Stimulated activated naive CD8-positive, alpha-beta T cell treated with anti-CD3 and anti-CD28 coated beads, Interleukin-15, amount 100 ng/mL, for 72 hours (primary cell): ENCODE results near the gene MIS12.
A peak's percentile ranks its signal among the peaks of the same experiment; 100 is the strongest.

Source experiments
- ATAC-seq: fragments of 150-1000 bp; cut with Tn5 transposase; 2 replicates; pipeline ENCODE4 v1.10.0; 2021; ENCODE audit warnings: mild to moderate bottlenecking, moderate library complexity
- DNase-seq, 2 donors: peaks; one replicate each; pipeline ENCODE4 v3.0.0; 2021 to 2022
- H3K27ac Mint-ChIP-seq, 2 donors: one replicate each; pipeline ENCODE4 v1.8.0; 2022; ENCODE audit warnings: mild to moderate bottlenecking in 2 of 2, mixed read lengths in 2 of 2, moderate library complexity in 2 of 2
- H3K27me3 Mint-ChIP-seq: one replicate; pipeline ENCODE4 v1.8.0; 2022; ENCODE audit warnings: mixed read lengths
- H3K4me1 Mint-ChIP-seq: one replicate; pipeline ENCODE4 v1.8.0; 2022; ENCODE audit warnings: mild to moderate bottlenecking, mixed read lengths
- H3K4me3 Mint-ChIP-seq, 2 donors: one replicate each; pipeline ENCODE4 v1.8.0; 2022; ENCODE audit warnings: mild to moderate bottlenecking in 2 of 2, mixed read lengths in 2 of 2, moderate library complexity in 1 of 2
- H3K9me3 Mint-ChIP-seq, 2 donors: one replicate each; pipeline ENCODE4 v1.8.0; 2022; ENCODE audit warnings: mixed read lengths in 2 of 2

The MIS12 gene

GRCh38 chr17:5514976-5515375 is 28.6 kb downstream of the MIS12 start:
- Mint-ChIP-seq H3K27me3 (no peaks in the 10 kb centered on the region), H3K4me1 (peaks cover 37% of the 10 kb centered on the region), H3K4me3 (peak overlapping the region in 1 of 2 donors; percentile 36), H3K9me3 (peaks cover 5 to 10% of the 10 kb centered on the region in 2 donors), H3K27ac (no peak overlapping the region)
- no peak for DNase-seq
- ATAC-seq: no peak

- DNase-seq (no peak), ATAC-seq (no peak)
- Mint-ChIP-seq H3K9me3 (peaks cover 5 to 10% of the 10 kb centered on the region in 2 donors), H3K4me3 (no peak overlapping the region), H3K27ac (peak overlapping the region in 1 of 2 donors; percentile 23), H3K27me3 (no peaks in the 10 kb centered on the region), H3K4me1 (peaks cover 37% of the 10 kb centered on the region)
Observed at GRCh38 chr17:5516060-5516792, 29.9 kb downstream of the MIS12 start.

DNA sequence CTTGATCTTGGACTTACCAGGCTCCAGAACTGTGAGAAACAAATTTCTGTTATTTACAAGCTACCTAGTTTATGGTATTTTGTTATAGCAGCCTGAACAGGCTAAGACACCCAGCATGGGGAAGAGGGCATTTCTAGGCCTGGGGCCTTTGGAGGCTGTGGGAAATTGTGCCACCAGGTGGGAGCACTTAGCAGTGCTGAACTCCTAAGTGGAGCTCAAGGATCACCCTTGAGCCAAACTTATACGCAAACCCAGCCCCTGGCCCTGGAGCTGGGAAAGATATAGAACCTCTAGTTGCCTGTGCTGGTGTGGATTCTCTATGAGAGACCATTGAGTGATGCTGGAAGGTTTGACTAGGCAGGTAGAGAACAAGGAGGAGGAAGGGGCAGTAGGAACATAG is 36.1 kb downstream of the MIS12 start:
- peak overlapping the region in 1 of 2 donors; percentile 71 for H3K27ac Mint-ChIP-seq
- no peaks in the 10 kb centered on the region for H3K9me3 Mint-ChIP-seq
- H3K27me3 Mint-ChIP-seq: no peaks in the 10 kb centered on the region
- no peak overlapping the region for H3K4me3 Mint-ChIP-seq
- DNase-seq (no peak), ATAC-seq (no peak)
- peaks cover 15% of the 10 kb centered on the region for H3K4me1 Mint-ChIP-seq

- ATAC-seq (no peak), DNase-seq (no peak)
- no peak overlapping the region for H3K4me3 Mint-ChIP-seq
- peaks cover 18% of the 10 kb centered on the region for H3K4me1 Mint-ChIP-seq
- no peaks in the 10 kb centered on the region for H3K27me3 Mint-ChIP-seq
- H3K27ac Mint-ChIP-seq: peak overlapping the region in 1 of 2 donors; percentile 0
- no peaks in the 10 kb centered on the region for H3K9me3 Mint-ChIP-seq
Observed at GRCh38 chr17:5523249-5523648, 36.9 kb downstream of the MIS12 start.

DNA sequence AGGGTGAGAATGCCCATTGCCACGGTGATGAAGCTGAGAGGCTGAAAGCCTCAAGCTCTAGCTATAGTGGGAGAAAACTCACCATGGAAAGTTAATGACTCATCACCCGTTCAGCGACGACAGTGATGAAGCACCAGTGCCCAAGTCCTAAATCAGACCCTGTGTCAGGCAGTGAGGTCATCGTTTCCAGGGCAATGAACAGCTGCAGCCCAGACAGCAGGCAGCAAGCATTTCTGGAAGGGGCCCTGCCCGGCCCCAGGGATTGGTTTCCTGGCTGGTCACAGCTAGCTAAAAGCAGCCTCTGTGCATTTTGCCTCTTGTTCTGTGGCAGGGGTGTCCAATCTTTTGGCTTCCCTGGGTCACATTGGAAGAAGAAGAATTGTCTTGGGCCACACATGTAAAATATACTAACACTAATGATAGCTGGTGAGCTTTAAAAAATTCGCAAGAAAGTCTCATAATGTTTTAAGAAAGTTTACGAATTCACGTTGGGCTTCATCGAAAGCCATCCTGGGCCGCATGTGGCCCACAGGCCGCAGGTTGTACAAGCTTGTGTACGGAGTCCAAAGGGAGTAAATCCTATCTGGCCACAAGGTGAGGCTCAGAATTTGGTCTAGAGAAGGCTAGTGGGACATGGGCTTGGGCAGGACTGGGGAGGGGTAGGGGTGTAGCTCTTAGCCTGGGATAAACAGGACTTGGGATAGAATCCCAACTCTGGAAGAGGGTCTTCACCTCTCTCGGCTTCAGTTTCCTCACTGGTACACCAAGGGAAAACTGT is 40.6 kb downstream of the MIS12 start:
- ATAC-seq (peak; percentile 99), DNase-seq (peak; percentile 25 to 77)
- Mint-ChIP-seq H3K27me3 (no peaks in the 10 kb centered on the region), H3K4me1 (peaks cover 18% of the 10 kb centered on the region), H3K27ac (peak overlapping the region; percentile 71 to 75), H3K9me3 (no peaks in the 10 kb centered on the region), H3K4me3 (no peak overlapping the region)

- H3K9me3 Mint-ChIP-seq: no peaks in the 10 kb centered on the region
- H3K4me3 Mint-ChIP-seq: no peak overlapping the region
- H3K27ac Mint-ChIP-seq: peak overlapping the region in 1 of 2 donors; percentile 66
Observed at GRCh38 chr17:5527601-5528250, 41.4 kb downstream of the MIS12 start.

DNA sequence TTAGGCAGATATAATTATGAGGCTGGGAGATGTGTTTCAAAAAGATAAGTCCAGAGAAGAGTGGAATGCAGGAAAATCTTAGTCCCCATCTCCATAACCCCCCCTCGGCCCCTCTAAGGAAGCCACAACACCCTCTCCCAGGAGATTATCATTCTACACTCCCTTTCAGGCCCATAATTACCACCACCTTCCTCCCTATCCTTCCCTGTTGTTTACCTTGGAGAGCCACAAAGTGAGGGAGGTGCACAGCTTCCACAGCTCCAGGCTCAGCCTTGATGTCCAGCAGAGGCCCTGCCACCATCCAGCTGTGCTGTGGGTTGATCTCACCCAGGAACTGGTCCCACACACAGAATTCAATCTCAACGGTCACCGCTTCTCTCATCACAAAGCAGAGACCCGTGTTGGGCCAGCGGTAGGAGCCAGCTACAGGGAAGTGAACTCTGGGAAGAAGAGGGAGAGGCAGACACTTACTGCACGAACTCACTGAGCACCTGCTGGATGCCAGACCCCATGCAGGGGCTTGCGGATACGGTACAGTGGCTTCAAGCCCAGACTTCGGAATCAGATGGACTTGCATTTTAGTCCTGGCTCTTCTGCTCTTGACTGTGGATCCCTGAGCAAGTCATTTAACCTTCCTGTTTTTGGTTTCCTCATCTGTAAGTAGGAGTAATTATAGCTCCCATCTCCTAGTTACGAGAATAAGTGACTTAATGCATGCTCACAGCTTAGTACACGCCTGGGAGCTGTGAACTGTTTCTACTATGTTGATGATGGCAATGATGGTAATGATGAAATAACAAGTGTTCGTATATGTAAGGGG is 44.1 kb downstream of the MIS12 start:
- Mint-ChIP-seq H3K4me1 (peaks cover 18% of the 10 kb centered on the region), H3K4me3 (no peak overlapping the region), H3K9me3 (no peaks in the 10 kb centered on the region), H3K27ac (peak overlapping the region in 1 of 2 donors; percentile 64), H3K27me3 (no peaks in the 10 kb centered on the region)
- no peak for ATAC-seq
- no peak for DNase-seq

More at GRCh38 chr17:5527601-5528250, 41.4 kb downstream of the MIS12 start:
- H3K4me1 Mint-ChIP-seq: peaks cover 18% of the 10 kb centered on the region
- no peaks in the 10 kb centered on the region for H3K27me3 Mint-ChIP-seq
- DNase-seq (no peak), ATAC-seq (no peak)

GRCh38 chr17:5531085-5531418 is 44.7 kb downstream of the MIS12 start:
- Mint-ChIP-seq H3K4me1 (peaks cover 17% of the 10 kb centered on the region), H3K9me3 (no peaks in the 10 kb centered on the region), H3K4me3 (no peak overlapping the region), H3K27me3 (no peaks in the 10 kb centered on the region), H3K27ac (peak overlapping the region in 1 of 2 donors; percentile 64)
- DNase-seq: no peak
- ATAC-seq: no peak

- Mint-ChIP-seq H3K4me3 (no peak overlapping the region), H3K4me1 (peaks cover 1% of the 10 kb centered on the region), H3K9me3 (no peaks in the 10 kb centered on the region), H3K27ac (peak overlapping the region in 1 of 2 donors; percentile 88), H3K27me3 (no peaks in the 10 kb centered on the region)
- ATAC-seq (no peak), DNase-seq (no peak)
Observed at GRCh38 chr17:5532581-5532980, 46.2 kb downstream of the MIS12 start.

DNA sequence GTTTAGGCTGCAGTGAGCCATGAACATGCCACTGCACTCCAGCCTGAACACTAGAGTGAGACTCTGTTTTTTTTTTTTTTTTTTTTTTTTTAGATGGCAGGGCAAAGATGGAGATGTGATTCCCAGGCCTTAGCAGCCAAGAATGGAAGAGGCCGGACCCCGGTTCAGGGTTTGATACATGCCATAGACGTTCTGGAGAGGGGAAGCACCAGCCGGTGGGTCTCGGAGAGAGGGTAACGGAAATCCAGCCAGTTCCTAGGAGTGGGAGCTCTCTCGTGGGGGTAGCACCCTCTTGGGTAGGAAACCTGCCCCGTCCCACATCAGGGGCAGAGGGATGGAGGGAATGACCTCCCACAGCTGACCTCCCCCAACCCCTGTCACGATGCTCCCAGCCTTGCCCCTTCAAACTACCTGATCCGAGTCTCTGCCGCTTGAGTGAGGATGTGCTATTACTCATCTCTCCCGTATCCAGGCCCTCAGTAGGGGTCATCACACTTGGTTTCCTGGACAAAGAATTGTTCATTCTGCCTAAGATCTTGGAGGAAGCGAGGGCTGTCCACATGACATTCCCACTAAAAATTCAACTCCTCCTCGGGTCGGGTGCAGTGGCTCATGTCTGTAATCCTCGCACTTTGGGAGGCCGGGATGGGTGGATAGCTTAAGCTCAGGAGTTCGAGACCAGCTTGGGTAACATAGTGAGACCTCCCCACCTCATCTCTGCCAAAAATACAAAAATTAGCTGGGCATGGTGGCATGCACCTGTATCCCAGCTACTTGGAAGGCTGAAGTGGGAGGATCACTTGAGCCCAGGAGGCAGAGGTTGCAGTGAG is 47.3 kb downstream of the MIS12 start:
- Mint-ChIP-seq H3K9me3 (no peaks in the 10 kb centered on the region), H3K4me1 (no peaks in the 10 kb centered on the region), H3K4me3 (no peak overlapping the region), H3K27me3 (no peaks in the 10 kb centered on the region), H3K27ac (peak overlapping the region in 1 of 2 donors; percentile 93)
- ATAC-seq (no peak), DNase-seq (no peak)

DNA sequence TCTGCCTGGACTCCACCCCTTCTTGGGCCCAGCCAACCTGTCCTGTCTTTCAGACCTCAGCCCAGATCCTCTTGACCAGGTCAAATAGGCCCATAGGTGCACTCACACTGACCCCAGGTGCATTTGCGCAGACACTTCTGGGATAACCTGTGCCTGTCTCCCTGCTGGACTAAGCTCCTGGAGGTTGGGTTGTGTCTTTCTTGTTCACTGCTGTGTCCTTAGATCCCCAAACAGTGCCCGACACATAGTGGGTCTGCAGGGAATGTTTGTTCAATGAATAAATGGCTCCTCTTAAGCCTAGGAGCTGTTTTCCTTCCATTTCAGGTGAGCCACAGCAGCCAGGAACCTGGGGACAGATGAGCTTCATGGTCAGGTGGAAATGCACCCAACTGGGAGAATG is 49.1 kb downstream of the MIS12 start:
- no peak overlapping the region for H3K27ac Mint-ChIP-seq
- no peaks in the 10 kb centered on the region for H3K27me3 Mint-ChIP-seq
- no peak for ATAC-seq
- no peaks in the 10 kb centered on the region for H3K4me1 Mint-ChIP-seq
- no peak overlapping the region for H3K4me3 Mint-ChIP-seq
- H3K9me3 Mint-ChIP-seq: no peaks in the 10 kb centered on the region
- no peak for DNase-seq

- DNase-seq (no peak), ATAC-seq (no peak)
- H3K4me1 Mint-ChIP-seq: no peaks in the 10 kb centered on the region
- no peak overlapping the region for H3K4me3 Mint-ChIP-seq
- peak overlapping the region; percentile 53 to 80 for H3K27ac Mint-ChIP-seq
- no peaks in the 10 kb centered on the region for H3K9me3 Mint-ChIP-seq
- no peaks in the 10 kb centered on the region for H3K27me3 Mint-ChIP-seq
Observed at GRCh38 chr17:5536866-5537650, 50.7 kb downstream of the MIS12 start.

GRCh38 chr17:5539286-5539685 is 52.9 kb downstream of the MIS12 start:
- DNase-seq (no peak), ATAC-seq (no peak)
- Mint-ChIP-seq H3K9me3 (no peaks in the 10 kb centered on the region), H3K4me1 (no peaks in the 10 kb centered on the region), H3K4me3 (no peak overlapping the region), H3K27ac (no peak overlapping the region), H3K27me3 (no peaks in the 10 kb centered on the region)

GRCh38 chr17:5540321-5540720 is 54.0 kb downstream of the MIS12 start:
- Mint-ChIP-seq H3K9me3 (no peaks in the 10 kb centered on the region), H3K27me3 (no peaks in the 10 kb centered on the region), H3K27ac (no peak overlapping the region), H3K4me1 (no peaks in the 10 kb centered on the region), H3K4me3 (no peak overlapping the region)
- DNase-seq: no peak
- no peak for ATAC-seq
